Panc1 (cell line): Measurements from ENCODE around the gene CRY2. TPM values are rescaled to one million over a fixed set of nuclear protein-coding genes. Genes with fewer than 3 reads are reported as not detected.
A peak's percentile ranks its signal among the peaks of the same experiment; 100 is the strongest.

Experiments used
- ATAC-seq: fragments of 200-7000 bp; cut with Tn5 transposase; 2 replicates; pipeline ENCODE4 v1.9.1; 2020; ENCODE audit warnings: mild to moderate bottlenecking, moderate library complexity
- Bru-seq: library from RNA; stranded (reverse); fragments of 400-500 nt; gene quantifications from one replicate; lab custom pipeline; 2021; lab: Mats Ljungman, UMichigan
- BruChase-seq, 2 experiments: library from RNA; stranded (reverse); fragments of 400-500 nt; gene quantifications; one replicate each; lab custom pipeline; 2021; lab: Mats Ljungman, UMichigan
- BruUV-seq: library from RNA; stranded (reverse); fragments of 400-500 nt; replicated peaks from 2 replicates; lab custom pipeline; 2021; lab: Mats Ljungman, UMichigan
- CTCF ChIA-PET: fragments of 300-600 bp; sonication (Branson Sonifier 250); formaldehyde crosslinking; loops from one replicate; lab custom pipeline; 2022; ENCODE audit warnings: antibody characterized with exemption; lab: Charles Lee
- POLR2A ChIA-PET: fragments of 300-600 bp; sonication (Branson Sonifier 250); formaldehyde crosslinking; loops from one replicate; lab custom pipeline; 2022; ENCODE audit warnings: antibody characterized with exemption; lab: Charles Lee
- DNase-seq: peaks from one replicate; pipeline ENCODE4 v3.0.0-alpha.2; 2010; ENCODE audit warnings: low read depth, low spot score
- H3K27ac ChIP-seq: 2 replicates; pipeline ENCODE4 v1.5.1; 2011; ENCODE audit warnings: mild to moderate bottlenecking, low read length, inconsistent platforms
- H3K27me3 ChIP-seq: fragments of 200-500 bp; sonication (Bioruptor generic); 2 replicates; pipeline ENCODE4 v1.6.0; 2014; ENCODE audit warnings: low read length, inconsistent platforms; ENCODE audit not compliant: control insufficient read depth, insufficient read depth
- H3K36me3 ChIP-seq: fragments of 200-500 bp; sonication (Bioruptor generic); 2 replicates; pipeline ENCODE4 v1.5.1; 2014; ENCODE audit warnings: inconsistent platforms, mild to moderate bottlenecking, low read length, moderate library complexity; ENCODE audit not compliant: control insufficient read depth, insufficient read depth
- H3K4me1 ChIP-seq: 2 replicates; pipeline ENCODE4 v1.5.1; 2011; ENCODE audit warnings: inconsistent platforms, mild to moderate bottlenecking, low read length, moderate library complexity; ENCODE audit not compliant: control insufficient read depth, insufficient read depth
- H3K4me3 ChIP-seq, 2 experiments: 2 replicates each; pipeline ENCODE4 v1.5.1; 2011 to 2012; ENCODE audit warnings: low read depth in 2 of 2, low read length in 2 of 2, mild to moderate bottlenecking in 2 of 2, inconsistent platforms in 1 of 2, moderate library complexity in 1 of 2
- H3K9me3 ChIP-seq: fragments of 200-500 bp; sonication (Bioruptor generic); 2 replicates; pipeline ENCODE4 v1.5.1; 2014; ENCODE audit warnings: low read depth, mild to moderate bottlenecking, inconsistent platforms, low read length, moderate library complexity; ENCODE audit not compliant: control insufficient read depth, insufficient read depth
- POLR2AphosphoS5 ChIP-seq: IDR thresholded peaks from 2 replicates; pipeline ENCODE4 v1.6.1; 2012; ENCODE audit warnings: mild to moderate bottlenecking, low read depth, low read length, moderate library complexity
- SIN3A ChIP-seq: IDR thresholded peaks from 2 replicates; pipeline ENCODE4 v1.6.1; 2012; ENCODE audit warnings: low read depth, mild to moderate bottlenecking, low read length, moderate library complexity, borderline replicate concordance; ENCODE audit not compliant: insufficient read depth
- TCF7L2 ChIP-seq: IDR thresholded peaks from 2 replicates; pipeline ENCODE4 v1.6.1; 2011; ENCODE audit warnings: mild to moderate bottlenecking, low read depth, low read length, inconsistent platforms
- in situ Hi-C: cut with HindIII; loops from 2 replicates; pipeline ENCODE4 v1.10.0; 2016; ENCODE audit warnings: low sequenced_read_pairs, low pct_unique_long_range_greater_than_20kb
- intact Hi-C: fragments of 100-400 bp; cut with micrococcal nuclease; formaldehyde crosslinking; loops from one replicate; pipeline ENCODE4 v1.10.0; 2022; ENCODE audit not compliant: unreplicated experiment
- long read RNA-seq: library from polyadenylated mRNA; unstranded; transcript quantifications from one replicate; pipeline ENCODE4 v2.0.0, GENCODE V29; 2021; ENCODE audit not compliant: unreplicated experiment
- polyA plus RNA-seq: library from polyadenylated mRNA; unstranded; fragments of >200 nt; gene quantifications from one replicate; pipeline ENCODE4 v1.2.1, GENCODE V29; 2012; ENCODE audit warnings: missing spikeins; ENCODE audit not compliant: insufficient read length
- total RNA-seq: library from RNA; stranded (reverse); gene quantifications from one replicate; pipeline ENCODE4 v1.2.1, GENCODE V29; 2021; ENCODE audit not compliant: unreplicated experiment
- TF ChIP-seq, protein P1 (sequence below), 2 experiments: IDR thresholded peaks; 2 replicates each; pipeline ENCODE4 v1.6.1; 2011 to 2012; ENCODE audit warnings: low read depth in 2 of 2, control low read depth in 1 of 2, low read length in 1 of 2, mild to moderate bottlenecking in 1 of 2, moderate library complexity in 1 of 2; ENCODE audit not compliant: insufficient read depth in 1 of 2
- TF ChIP-seq, protein P2 (sequence below): fragments of 450-650 bp; IDR thresholded peaks from 2 replicates; pipeline ENCODE4 v1.5.1; 2017; ENCODE audit warnings: mild to moderate bottlenecking

CRY2 gene
- 14.6 TPM for total RNA-seq
- 7.2 TPM for polyA plus RNA-seq
- Bru-seq, nascent RNA: percentile 66 among the genes with signal in this experiment
- percentile 63 among the genes with signal in this experiment for BruChase-seq, experiment 1, labeled RNA remaining after a 2-hour chase
- percentile 56 among the genes with signal in this experiment for BruChase-seq, experiment 2, labeled RNA remaining after a 6-hour chase
- long read RNA-seq, full-length matches to known transcripts: 5 of 16 reads
- long read RNA-seq, partial matches to known transcripts: 3 of 16 reads
- long read RNA-seq, other reads (novel, unspliced or antisense): 8 of 16 reads

DNA sequence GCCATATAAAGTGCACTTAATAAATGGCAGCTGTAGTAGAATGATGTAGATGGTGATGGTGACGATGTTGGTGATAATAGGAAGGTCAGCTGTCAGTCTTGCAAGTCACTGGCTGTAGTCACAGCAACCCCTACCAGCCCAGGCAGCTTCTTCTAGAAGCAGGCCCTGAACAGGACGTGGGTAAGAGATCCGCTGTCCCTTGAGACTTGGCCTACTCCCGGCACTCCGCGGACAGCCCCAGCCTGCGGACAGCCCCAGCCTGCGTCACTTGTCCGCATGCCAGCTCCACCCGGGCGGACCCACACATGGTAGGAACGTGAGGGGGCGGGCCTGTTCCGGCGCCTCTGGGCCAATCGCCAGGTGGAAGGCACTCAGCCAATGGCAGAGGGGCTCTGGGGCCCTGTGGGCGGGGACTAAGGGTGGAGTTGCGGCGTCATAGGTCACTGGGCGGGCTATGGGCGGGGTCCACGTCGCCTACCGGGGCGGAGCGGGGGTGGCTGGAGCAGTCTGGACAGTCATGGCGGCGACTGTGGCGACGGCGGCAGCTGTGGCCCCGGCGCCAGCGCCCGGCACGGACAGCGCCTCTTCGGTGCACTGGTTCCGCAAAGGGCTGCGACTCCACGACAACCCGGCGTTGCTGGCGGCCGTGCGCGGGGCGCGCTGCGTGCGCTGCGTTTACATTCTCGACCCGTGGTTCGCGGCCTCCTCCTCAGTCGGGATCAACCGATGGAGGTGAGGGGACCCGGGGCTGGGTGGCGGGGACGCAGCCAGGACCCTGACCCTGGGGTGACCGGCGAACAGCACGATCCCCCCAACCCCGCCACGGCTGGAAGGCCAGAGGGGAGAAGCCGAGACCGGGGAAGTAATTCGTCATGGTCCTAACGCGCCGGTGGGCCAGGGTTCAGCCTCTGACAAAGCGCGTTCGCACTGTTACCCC is at the start of gene CRY2:
Gene CRY2 (plus strand): TSS at position 502 of the 937 bp plus-strand sequence. CDS start 16 bp downstream, at position 518.
- Histone ChIP-seq H3K36me3 (no peaks in the 10 kb centered on the region; the same call in 1 of the 2 replicates), H3K27ac (peak within 1 kb of the TSS; percentile 79), H3K27me3 (peaks cover 7% of the 10 kb centered on the region; the same call in 1 of the 2 replicates), H3K4me1 (peaks cover 10% of the 10 kb centered on the region), H3K4me3 (peak within 1 kb of the TSS; percentile 78 to 92), H3K9me3 (no peaks in the 10 kb centered on the region)
- TF ChIP-seq TCF7L2: no peak
- peak; percentile 38; the same call in 1 of the 2 replicates for TF ChIP-seq SIN3A
- TF ChIP-seq, protein P1, sequence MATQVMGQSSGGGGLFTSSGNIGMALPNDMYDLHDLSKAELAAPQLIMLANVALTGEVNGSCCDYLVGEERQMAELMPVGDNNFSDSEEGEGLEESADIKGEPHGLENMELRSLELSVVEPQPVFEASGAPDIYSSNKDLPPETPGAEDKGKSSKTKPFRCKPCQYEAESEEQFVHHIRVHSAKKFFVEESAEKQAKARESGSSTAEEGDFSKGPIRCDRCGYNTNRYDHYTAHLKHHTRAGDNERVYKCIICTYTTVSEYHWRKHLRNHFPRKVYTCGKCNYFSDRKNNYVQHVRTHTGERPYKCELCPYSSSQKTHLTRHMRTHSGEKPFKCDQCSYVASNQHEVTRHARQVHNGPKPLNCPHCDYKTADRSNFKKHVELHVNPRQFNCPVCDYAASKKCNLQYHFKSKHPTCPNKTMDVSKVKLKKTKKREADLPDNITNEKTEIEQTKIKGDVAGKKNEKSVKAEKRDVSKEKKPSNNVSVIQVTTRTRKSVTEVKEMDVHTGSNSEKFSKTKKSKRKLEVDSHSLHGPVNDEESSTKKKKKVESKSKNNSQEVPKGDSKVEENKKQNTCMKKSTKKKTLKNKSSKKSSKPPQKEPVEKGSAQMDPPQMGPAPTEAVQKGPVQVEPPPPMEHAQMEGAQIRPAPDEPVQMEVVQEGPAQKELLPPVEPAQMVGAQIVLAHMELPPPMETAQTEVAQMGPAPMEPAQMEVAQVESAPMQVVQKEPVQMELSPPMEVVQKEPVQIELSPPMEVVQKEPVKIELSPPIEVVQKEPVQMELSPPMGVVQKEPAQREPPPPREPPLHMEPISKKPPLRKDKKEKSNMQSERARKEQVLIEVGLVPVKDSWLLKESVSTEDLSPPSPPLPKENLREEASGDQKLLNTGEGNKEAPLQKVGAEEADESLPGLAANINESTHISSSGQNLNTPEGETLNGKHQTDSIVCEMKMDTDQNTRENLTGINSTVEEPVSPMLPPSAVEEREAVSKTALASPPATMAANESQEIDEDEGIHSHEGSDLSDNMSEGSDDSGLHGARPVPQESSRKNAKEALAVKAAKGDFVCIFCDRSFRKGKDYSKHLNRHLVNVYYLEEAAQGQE (IDR thresholded peaks at IDR 0.05; ENCODE audit: insufficient read depth in 1 of 2, low read depth in 2 of 2, low read length in 1 of 2): no peak
- TF ChIP-seq, protein P2, sequence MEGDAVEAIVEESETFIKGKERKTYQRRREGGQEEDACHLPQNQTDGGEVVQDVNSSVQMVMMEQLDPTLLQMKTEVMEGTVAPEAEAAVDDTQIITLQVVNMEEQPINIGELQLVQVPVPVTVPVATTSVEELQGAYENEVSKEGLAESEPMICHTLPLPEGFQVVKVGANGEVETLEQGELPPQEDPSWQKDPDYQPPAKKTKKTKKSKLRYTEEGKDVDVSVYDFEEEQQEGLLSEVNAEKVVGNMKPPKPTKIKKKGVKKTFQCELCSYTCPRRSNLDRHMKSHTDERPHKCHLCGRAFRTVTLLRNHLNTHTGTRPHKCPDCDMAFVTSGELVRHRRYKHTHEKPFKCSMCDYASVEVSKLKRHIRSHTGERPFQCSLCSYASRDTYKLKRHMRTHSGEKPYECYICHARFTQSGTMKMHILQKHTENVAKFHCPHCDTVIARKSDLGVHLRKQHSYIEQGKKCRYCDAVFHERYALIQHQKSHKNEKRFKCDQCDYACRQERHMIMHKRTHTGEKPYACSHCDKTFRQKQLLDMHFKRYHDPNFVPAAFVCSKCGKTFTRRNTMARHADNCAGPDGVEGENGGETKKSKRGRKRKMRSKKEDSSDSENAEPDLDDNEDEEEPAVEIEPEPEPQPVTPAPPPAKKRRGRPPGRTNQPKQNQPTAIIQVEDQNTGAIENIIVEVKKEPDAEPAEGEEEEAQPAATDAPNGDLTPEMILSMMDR: no peak
- peak; percentile 49 for TF ChIP-seq POLR2AphosphoS5
- in situ Hi-C loops: no loop called here
- intact Hi-C loops: no loop called here
- ChIA-PET CTCF (interaction anchor here (0.7 kb wide), 1 partner anchor 83 kb away, joined by 6 read pairs; no protein-coding TSS in a partner anchor), POLR2A (interaction anchor here (0.6 to 0.7 kb wide), 4 partner anchors 14 to 76 kb away, joined by 3 to 15 read pairs (median 5); no protein-coding TSS in a partner anchor)
- ATAC-seq (peak; percentile 98), DNase-seq (peak; percentile 79)
- no TSS peak for BruUV-seq

DNA sequence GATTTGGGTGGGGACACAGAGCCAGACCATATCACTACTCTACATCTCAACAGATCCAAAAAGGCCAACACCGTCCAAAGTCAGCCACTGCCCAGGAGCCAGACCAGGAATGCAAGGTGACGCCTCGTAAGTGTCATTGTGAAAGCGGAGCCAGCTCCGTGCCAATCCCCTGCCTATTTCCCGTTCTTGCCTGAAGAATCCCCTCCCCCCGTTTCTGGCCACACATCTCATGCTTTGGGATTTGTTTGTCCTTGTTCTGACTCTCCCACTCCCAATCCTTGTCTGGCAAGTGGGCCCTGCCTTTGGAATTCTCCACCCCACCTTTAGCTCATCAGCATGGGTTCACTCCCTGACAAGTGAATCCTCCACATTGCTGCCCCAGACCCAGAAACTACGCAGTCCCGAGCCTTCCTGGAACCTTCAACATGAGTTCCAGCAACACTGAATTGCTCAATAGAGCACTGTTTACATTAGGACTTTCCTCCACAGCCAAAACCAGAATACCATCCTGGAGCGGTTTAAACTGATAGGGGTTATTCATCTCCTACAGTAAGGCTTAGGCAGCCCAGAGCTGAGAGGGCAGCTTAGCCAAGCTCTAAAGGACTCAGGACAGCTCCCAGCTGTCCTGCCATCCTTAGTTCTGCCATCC is 48.4 kb upstream of the CRY2 start:
- H3K9me3 ChIP-seq: no peaks in the 10 kb centered on the region
- ChIA-PET POLR2A (no interaction called here), CTCF (no interaction called here)
- intact Hi-C loops (no loop called here), in situ Hi-C loops (no loop called here)
- ATAC-seq: no peak
- no peak overlapping the region for H3K27ac ChIP-seq
- no peaks in the 10 kb centered on the region for H3K4me1 ChIP-seq
- no peak for DNase-seq
- no TSS peak for BruUV-seq
- no peaks in the 10 kb centered on the region for H3K36me3 ChIP-seq
- H3K27me3 ChIP-seq: no peaks in the 10 kb centered on the region
- H3K4me3 ChIP-seq: no peak overlapping the region
- TF ChIP-seq TCF7L2 (no peak), POLR2AphosphoS5 (no peak), SIN3A (no peak)
- TF ChIP-seq, protein P2: no peak
- TF ChIP-seq, protein P1 (IDR thresholded peaks at IDR 0.05; ENCODE audit: insufficient read depth in 1 of 2, low read depth in 2 of 2, low read length in 1 of 2): no peak
